SU-DHL-6 (cell line): Measurements from ENCODE around the gene HARS1.
A peak's percentile ranks its signal among the peaks of the same experiment; 100 is the strongest.
"Not testable (repeated sequence)": the region's sequence is repeated elsewhere in the genome, so short reads cannot be mapped to it uniquely, and the experiment has no call there.

Experiments
- H2AFZ ChIP-seq: fragments of 200-600 bp; sonication (generic); 2 replicates; pipeline ENCODE4 v1.6.1; 2014; ENCODE audit warnings: low read depth, mild to moderate bottlenecking, moderate library complexity, mixed read lengths, antibody characterized with exemption, low read length; ENCODE audit not compliant: severe bottlenecking
- H3F3A ChIP-seq: fragments of 200-600 bp; shearing (Covaris generic); 2 replicates; pipeline ENCODE4 v1.6.0; 2016; ENCODE audit warnings: antibody characterized with exemption, mild to moderate bottlenecking; ENCODE audit not compliant: insufficient read depth
- H3K27ac ChIP-seq: fragments of 200-600 bp; sonication (generic); 2 replicates; pipeline ENCODE4 v1.5.1; 2016; ENCODE audit warnings: low read depth, mild to moderate bottlenecking, low read length, moderate library complexity, mixed read lengths
- H3K27me3 ChIP-seq: fragments of 200-600 bp; sonication (generic), shearing (Covaris generic); 2 replicates; pipeline ENCODE4 v1.6.0; 2014; ENCODE audit warnings: mild to moderate bottlenecking, low read length
- H3K36me3 ChIP-seq: fragments of 200-600 bp; sonication (generic); 2 replicates; pipeline ENCODE4 v1.6.1; 2014; ENCODE audit warnings: mild to moderate bottlenecking, low read length, mixed read lengths
- H3K4me2 ChIP-seq: fragments of 300-600, 200-600 bp; shearing (Covaris generic), sonication (generic); 2 replicates; pipeline ENCODE4 v1.6.0; 2014; ENCODE audit warnings: low read length, low read depth, mild to moderate bottlenecking; ENCODE audit not compliant: poor library complexity, severe bottlenecking
- H3K4me3 ChIP-seq: fragments of 200-600 bp; sonication (generic); 2 replicates; pipeline ENCODE4 v1.5.1; 2014; ENCODE audit warnings: antibody characterized with exemption, low read length, mild to moderate bottlenecking, mixed read lengths; ENCODE audit not compliant: insufficient read depth, poor library complexity, severe bottlenecking
- H3K79me2 ChIP-seq: fragments of 200-600 bp; sonication (generic); 2 replicates; pipeline ENCODE4 v1.6.1; 2014; ENCODE audit warnings: mild to moderate bottlenecking, low read length, moderate library complexity; ENCODE audit not compliant: insufficient read depth
- H3K9ac ChIP-seq: fragments of 200-600 bp; sonication (generic); 2 replicates; pipeline ENCODE4 v1.7.0; 2014; ENCODE audit warnings: mild to moderate bottlenecking, low read length
- H3K9me2 ChIP-seq: fragments of 200-600 bp; sonication (generic); replicated peaks from 2 replicates; pipeline ENCODE4 v1.6.1; 2014; ENCODE audit warnings: low read length; ENCODE audit not compliant: insufficient read depth
- H3K9me3 ChIP-seq: fragments of 200-600 bp; sonication (generic); 2 replicates; pipeline ENCODE4 v1.6.1; 2014; ENCODE audit warnings: low read length, mixed read lengths; ENCODE audit not compliant: insufficient read depth
- H4K20me1 ChIP-seq: fragments of 200-600 bp; sonication (generic); 2 replicates; pipeline ENCODE4 v1.6.1; 2014; ENCODE audit warnings: low read depth, mild to moderate bottlenecking, antibody characterized with exemption, low read length, moderate library complexity, mixed read lengths
- EZH2phosphoT487 ChIP-seq: fragments of 200-600 bp; sonication (generic), shearing (Covaris generic); conservative IDR thresholded peaks from 2 replicates; pipeline ENCODE4 v1.6.1; 2018; ENCODE audit warnings: mild to moderate bottlenecking, antibody characterized with exemption, low read length, moderate library complexity, mixed read lengths
- TF ChIP-seq, protein P1 (sequence below): fragments of 200-600 bp; sonication (generic); IDR thresholded peaks from one replicate; pipeline ENCODE4 v1.5.1; 2017; ENCODE audit warnings: antibody characterized with exemption, mild to moderate bottlenecking, low read length, moderate library complexity; ENCODE audit not compliant: insufficient read depth, poor library complexity, severe bottlenecking

HARS1 gene

DNA sequence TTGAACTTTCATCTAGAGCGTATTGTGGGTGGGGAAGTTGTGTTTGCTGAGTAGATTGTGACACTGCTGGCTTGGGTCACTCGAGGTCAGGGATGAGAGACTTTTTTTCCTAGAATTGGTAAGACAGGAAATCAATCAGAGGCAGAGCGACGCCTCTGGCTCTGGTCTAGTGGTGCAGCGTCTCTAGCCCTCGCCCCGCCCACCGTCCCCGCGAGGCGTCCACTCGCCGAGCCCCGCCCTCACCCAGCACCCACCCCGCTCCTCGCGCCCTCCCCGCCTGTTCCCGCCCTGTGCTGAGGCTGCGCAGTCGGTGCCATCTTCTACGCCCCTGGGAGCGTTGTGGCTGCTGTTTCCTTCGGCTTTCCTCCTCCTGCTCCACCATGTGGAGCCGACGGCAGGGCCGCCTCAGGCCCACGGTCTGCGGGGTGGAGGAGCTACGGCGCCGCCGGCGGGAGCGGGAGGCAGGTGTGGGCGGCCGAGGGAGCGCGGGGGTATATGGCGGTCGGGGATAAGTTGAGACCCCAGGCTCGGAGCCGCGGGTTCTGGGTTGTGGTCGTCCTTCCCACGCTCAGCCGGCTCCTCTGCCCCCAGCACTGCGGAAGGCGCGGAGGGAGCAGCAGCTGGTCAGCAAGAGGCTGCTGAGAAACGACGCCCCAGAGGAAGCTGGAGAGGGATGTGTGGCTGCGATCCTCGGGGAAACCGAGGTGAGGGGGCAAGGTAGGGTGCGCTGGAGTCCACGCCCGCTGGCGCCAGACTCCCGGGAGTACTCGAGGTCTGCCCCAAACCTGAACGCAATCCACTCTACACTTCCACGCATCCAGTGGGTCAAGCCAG is 51.8 kb downstream of the HARS1 start, which contains the start of gene TMCO6:
TSS of gene TMCO6 (plus strand) at position 304 of the 834 bp plus-strand sequence. CDS start at position 381, 77 bp downstream.
- H3K9ac ChIP-seq: peak within 1 kb of the TSS; percentile 97
- no peaks in the 10 kb centered on the region for H4K20me1 ChIP-seq
- H3K9me3 ChIP-seq: no peaks in the 10 kb centered on the region
- H3K4me2 ChIP-seq: peak within 1 kb of the TSS; percentile 67
- 0 out of 2 replicates have a peak, but pooled peaks cover 5% of the 10 kb centered on the region for H3F3A ChIP-seq
- H3K9me2 ChIP-seq: no peaks in the 10 kb centered on the region
- H3K79me2 ChIP-seq: peaks cover 10% of the 10 kb centered on the region
- H3K27me3 ChIP-seq: no peaks in the 10 kb centered on the region
- no peak for TF ChIP-seq EZH2phosphoT487
- TF ChIP-seq, protein P1, sequence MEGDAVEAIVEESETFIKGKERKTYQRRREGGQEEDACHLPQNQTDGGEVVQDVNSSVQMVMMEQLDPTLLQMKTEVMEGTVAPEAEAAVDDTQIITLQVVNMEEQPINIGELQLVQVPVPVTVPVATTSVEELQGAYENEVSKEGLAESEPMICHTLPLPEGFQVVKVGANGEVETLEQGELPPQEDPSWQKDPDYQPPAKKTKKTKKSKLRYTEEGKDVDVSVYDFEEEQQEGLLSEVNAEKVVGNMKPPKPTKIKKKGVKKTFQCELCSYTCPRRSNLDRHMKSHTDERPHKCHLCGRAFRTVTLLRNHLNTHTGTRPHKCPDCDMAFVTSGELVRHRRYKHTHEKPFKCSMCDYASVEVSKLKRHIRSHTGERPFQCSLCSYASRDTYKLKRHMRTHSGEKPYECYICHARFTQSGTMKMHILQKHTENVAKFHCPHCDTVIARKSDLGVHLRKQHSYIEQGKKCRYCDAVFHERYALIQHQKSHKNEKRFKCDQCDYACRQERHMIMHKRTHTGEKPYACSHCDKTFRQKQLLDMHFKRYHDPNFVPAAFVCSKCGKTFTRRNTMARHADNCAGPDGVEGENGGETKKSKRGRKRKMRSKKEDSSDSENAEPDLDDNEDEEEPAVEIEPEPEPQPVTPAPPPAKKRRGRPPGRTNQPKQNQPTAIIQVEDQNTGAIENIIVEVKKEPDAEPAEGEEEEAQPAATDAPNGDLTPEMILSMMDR: peak; percentile 43
- peak within 1 kb of the TSS; percentile 98 for H2AFZ ChIP-seq
- H3K4me3 ChIP-seq: peak within 1 kb of the TSS; percentile 71
- H3K27ac ChIP-seq: 0 out of 2 replicates have a peak within 1 kb of the TSS, but pooled peaks have one; percentile 25
- H3K36me3 ChIP-seq: no peaks in the 10 kb centered on the region

DNA sequence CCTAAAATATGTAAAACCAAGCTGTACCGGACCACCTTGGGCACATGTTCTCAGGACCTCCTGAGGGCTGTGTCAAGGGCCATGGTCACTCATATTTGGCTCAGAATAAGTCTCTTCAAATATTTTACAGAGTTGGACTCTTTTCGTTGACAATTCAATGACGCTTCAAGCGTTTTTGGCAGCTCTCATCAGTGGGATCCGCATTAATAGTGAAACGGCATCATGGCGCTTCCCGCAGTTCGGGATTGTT is 52.3 kb downstream of the HARS1 start:
- not testable (repeated sequence) for H3K27me3 ChIP-seq, H3K36me3 ChIP-seq, H3K27ac ChIP-seq, H4K20me1 ChIP-seq, H3K9me2 ChIP-seq, H3F3A ChIP-seq, H3K9me3 ChIP-seq
- H2AFZ ChIP-seq: peak overlapping the region; percentile 98
- peaks cover 10% of the 10 kb centered on the region for H3K79me2 ChIP-seq
- H3K4me2 ChIP-seq: peak overlapping the region; percentile 67
- H3K4me3 ChIP-seq: peak overlapping the region; percentile 43
- H3K9ac ChIP-seq: peak overlapping the region; percentile 97

DNA sequence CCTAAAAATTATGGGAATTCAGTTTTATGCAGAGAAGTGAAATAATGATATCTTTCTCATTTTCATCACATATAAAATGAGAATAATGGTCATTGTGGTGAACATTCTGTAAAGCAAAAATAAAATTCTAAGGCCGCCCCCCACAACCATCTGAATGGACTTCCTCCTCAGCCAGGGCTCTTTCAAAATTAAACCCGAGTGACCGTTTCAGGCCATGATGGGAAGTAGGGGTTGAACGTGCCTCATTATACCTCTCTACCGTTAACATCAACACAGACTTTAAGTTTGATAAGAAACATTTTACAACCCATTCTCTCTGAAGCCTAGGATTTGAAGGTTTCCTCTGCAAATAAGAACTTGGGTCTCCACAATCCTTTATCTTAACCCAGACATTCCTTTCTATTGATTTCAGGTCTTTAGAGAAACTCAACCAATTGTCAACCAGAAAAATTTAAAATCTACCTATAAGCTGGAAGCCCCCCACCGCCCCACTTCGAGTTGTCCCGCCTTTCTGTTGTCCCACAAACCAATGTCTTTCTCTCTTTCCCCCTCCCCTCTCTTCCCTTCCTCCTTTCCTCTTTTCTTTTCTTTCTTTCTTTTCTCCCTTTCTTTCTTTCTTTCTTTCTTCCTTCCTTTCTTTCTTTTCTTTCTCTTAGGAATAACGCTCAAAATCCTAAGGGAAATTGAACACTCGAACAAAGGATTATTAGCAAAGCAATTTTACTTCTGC is 53.6 kb downstream of the HARS1 start:
- H4K20me1 ChIP-seq: no peaks in the 10 kb centered on the region
- peaks cover 10% of the 10 kb centered on the region for H3K79me2 ChIP-seq
- H3F3A ChIP-seq: 0 out of 2 replicates have a peak, but pooled peaks cover 5% of the 10 kb centered on the region
- H3K9me3 ChIP-seq: no peaks in the 10 kb centered on the region
- H3K27ac ChIP-seq: no peak overlapping the region
- no peak overlapping the region for H3K4me3 ChIP-seq
- no peaks in the 10 kb centered on the region for H3K36me3 ChIP-seq
- no peak overlapping the region for H3K4me2 ChIP-seq
- no peak overlapping the region for H2AFZ ChIP-seq
- H3K9ac ChIP-seq: no peak overlapping the region
- H3K9me2 ChIP-seq: no peaks in the 10 kb centered on the region
- no peaks in the 10 kb centered on the region for H3K27me3 ChIP-seq
- TF ChIP-seq, protein P1: no peak
- no peak for TF ChIP-seq EZH2phosphoT487
